H1 (cell line): ENCODE results near the gene SSX2IP. TPM values are rescaled to one million over a fixed set of nuclear protein-coding genes. Genes with fewer than 3 reads are reported as not detected.

Experiments
- CTCF ChIA-PET: fragments of 300-600 bp; sonication (Branson Sonifier 250); formaldehyde crosslinking; loops from one replicate; lab custom pipeline; 2021; ENCODE audit not compliant: partially characterized antibody; lab: Charles Lee
- POLR2A ChIA-PET: fragments of 300-600 bp; sonication (Branson Sonifier 250); formaldehyde crosslinking; loops from one replicate; lab custom pipeline; 2021; ENCODE audit warnings: inconsistent platforms; ENCODE audit not compliant: partially characterized antibody; lab: Charles Lee
- DNase-seq, 2 experiments: peaks; one replicate each; pipeline versions ENCODE4 v3.0.0 to v3.0.0-alpha.2; 2010 to 2022; ENCODE audit warnings: low spot score in 2 of 2, low read depth in 1 of 2, mixed read lengths in 1 of 2
- FAIRE-seq: peaks from 2 replicates; lab custom pipeline; 2011; peaks lifted over from hg19 to GRCh38; lab: Jason Lieb, UNC
- H2AFZ ChIP-seq: 2 replicates; pipeline ENCODE4 v1.8.1; 2012; ENCODE audit warnings: low read length, inconsistent platforms
- H2AK5ac ChIP-seq: 2 replicates; pipeline ENCODE4 v1.6.1; 2013; ENCODE audit warnings: low read depth, low read length
- H2BK120ac ChIP-seq: replicated peaks from 2 replicates; pipeline ENCODE3; 2013; ENCODE audit warnings: low read depth, low read length, inconsistent platforms
- H2BK12ac ChIP-seq: 2 replicates; pipeline ENCODE4 v1.6.1; 2013; ENCODE audit warnings: low read depth, low read length
- H2BK15ac ChIP-seq: 2 replicates; pipeline ENCODE4 v1.6.1; 2013; ENCODE audit warnings: low read length
- H2BK20ac ChIP-seq: 2 replicates; pipeline ENCODE4 v1.6.1; 2013; ENCODE audit warnings: low read length
- H2BK5ac ChIP-seq: 2 replicates; pipeline ENCODE4 v1.6.1; 2013; ENCODE audit warnings: low read depth, low read length
- H3K14ac ChIP-seq: 2 replicates; pipeline ENCODE4 v1.6.1; 2013; ENCODE audit warnings: inconsistent platforms; ENCODE audit not compliant: insufficient read length
- H3K18ac ChIP-seq: 2 replicates; pipeline ENCODE4 v1.6.1; 2013; ENCODE audit warnings: low read length; ENCODE audit errors: extremely low read depth
- H3K23ac ChIP-seq: 2 replicates; pipeline ENCODE4 v1.6.1; 2013; ENCODE audit warnings: inconsistent platforms; ENCODE audit not compliant: insufficient read length
- H3K23me2 ChIP-seq: 2 replicates; pipeline ENCODE4 v1.6.1; 2013; ENCODE audit warnings: low read depth, low read length
- H3K27ac ChIP-seq: 2 replicates; pipeline ENCODE4 v1.6.1; 2011; ENCODE audit warnings: low read depth, low read length, inconsistent platforms
- H3K27me3 ChIP-seq, 4 experiments: replicated peaks in 1 of 4; 1 replicate in 1 of 4; 2 replicates in 3 of 4; pipeline versions ENCODE4 v1.6.1 to v1.8.1; 2011 to 2013; ENCODE audit warnings: low read length in 3 of 4, mild to moderate bottlenecking in 3 of 4, inconsistent platforms in 2 of 4, mixed read lengths in 2 of 4, moderate library complexity in 1 of 4; ENCODE audit not compliant: control insufficient read depth in 3 of 4, insufficient read depth in 3 of 4; ENCODE audit errors: extremely low read depth in 1 of 4
- H3K36me3 ChIP-seq, 4 experiments: 2 replicates each; pipeline versions ENCODE4 v1.6.1 to v1.8.1; 2011 to 2013; ENCODE audit warnings: mild to moderate bottlenecking in 4 of 4, low read length in 3 of 4, moderate library complexity in 2 of 4, control low read depth in 1 of 4, inconsistent platforms in 1 of 4; ENCODE audit not compliant: insufficient read depth in 4 of 4, control insufficient read depth in 2 of 4
- H3K4ac ChIP-seq: replicated peaks from 2 replicates; pipeline ENCODE3; 2013; ENCODE audit warnings: low read length, low read depth, mixed read lengths, inconsistent platforms; ENCODE audit not compliant: insufficient read length
- H3K4me1 ChIP-seq, 4 experiments: replicated peaks in 1 of 4; 1 replicate in 1 of 4; 2 replicates in 3 of 4; pipeline versions ENCODE4 v1.6.1 to v1.8.1; 2011 to 2013; ENCODE audit warnings: low read length in 3 of 4, inconsistent platforms in 2 of 4, mixed read lengths in 1 of 4; ENCODE audit not compliant: insufficient read depth in 4 of 4, control insufficient read depth in 3 of 4
- H3K4me2 ChIP-seq, 2 experiments: 2 replicates each; pipeline versions ENCODE4 v1.6.1 to v1.8.1; 2011 to 2013; ENCODE audit warnings: low read depth in 2 of 2, low read length in 2 of 2, control low read depth in 1 of 2, inconsistent platforms in 1 of 2, mild to moderate bottlenecking in 1 of 2; ENCODE audit not compliant: insufficient read depth in 1 of 2
- H3K4me3 ChIP-seq, 4 experiments: fragments of 200-600, 300-600 bp in 1 of 4; sonication (generic), shearing (Covaris generic), sonication (Bioruptor Twin) in 1 of 4; 2 replicates each; pipeline versions ENCODE4 v1.5.1 to v1.8.1; 2011 to 2016; ENCODE audit warnings: low read length in 4 of 4, low read depth in 3 of 4, control low read depth in 2 of 4, inconsistent platforms in 2 of 4, mild to moderate bottlenecking in 2 of 4, mixed read lengths in 1 of 4, moderate library complexity in 1 of 4; ENCODE audit not compliant: insufficient read depth in 2 of 4; ENCODE audit errors: extremely low read depth in 1 of 4
- H3K56ac ChIP-seq: replicated peaks from 2 replicates; pipeline ENCODE3; 2013; ENCODE audit warnings: low read depth, mild to moderate bottlenecking, mixed read lengths, low read length, inconsistent platforms; ENCODE audit not compliant: insufficient read length
- H3K79me1 ChIP-seq: 2 replicates; pipeline ENCODE4 v1.6.1; 2013; ENCODE audit warnings: low read depth, low read length, control low read depth
- H3K79me2 ChIP-seq, 2 experiments: 2 replicates each; pipeline versions ENCODE4 v1.6.1 to v1.8.1; 2012 to 2013; ENCODE audit warnings: low read length in 2 of 2, mild to moderate bottlenecking in 2 of 2, inconsistent platforms in 1 of 2; ENCODE audit not compliant: insufficient read depth in 2 of 2, control insufficient read depth in 1 of 2
- H3K9ac ChIP-seq, 4 experiments: replicated peaks in 1 of 4; 1 replicate in 1 of 4; 2 replicates in 3 of 4; pipeline versions ENCODE4 v1.6.1 to v1.8.1; 2011 to 2013; ENCODE audit warnings: low read depth in 3 of 4, low read length in 3 of 4, control low read depth in 2 of 4, mild to moderate bottlenecking in 2 of 4, moderate library complexity in 2 of 4, inconsistent platforms in 1 of 4; ENCODE audit errors: extremely low read depth in 1 of 4
- H3K9me3 ChIP-seq, 2 experiments: 2 replicates each; pipeline versions ENCODE4 v1.6.1 to v1.8.1; 2012 to 2013; ENCODE audit warnings: mild to moderate bottlenecking in 2 of 2, moderate library complexity in 2 of 2, control low read depth in 1 of 2, inconsistent platforms in 1 of 2, low read depth in 1 of 2, low read length in 1 of 2, mixed read lengths in 1 of 2; ENCODE audit not compliant: insufficient read depth in 2 of 2
- H4K20me1 ChIP-seq, 2 experiments: replicated peaks in 1 of 2; 2 replicates each; pipeline versions ENCODE3 to v1.8.1; 2011 to 2013; ENCODE audit warnings: inconsistent platforms in 2 of 2, low read length in 2 of 2, mild to moderate bottlenecking in 1 of 2; ENCODE audit not compliant: insufficient read depth in 2 of 2, control insufficient read depth in 1 of 2
- H4K5ac ChIP-seq: 2 replicates; pipeline ENCODE4 v1.6.1; 2013; ENCODE audit warnings: low read length, low read depth, mixed read lengths, inconsistent platforms; ENCODE audit not compliant: insufficient read length
- H4K8ac ChIP-seq: 2 replicates; pipeline ENCODE4 v1.8.0; 2013; ENCODE audit warnings: mild to moderate bottlenecking, moderate library complexity, low read length, inconsistent platforms; ENCODE audit not compliant: insufficient read depth; ENCODE audit errors: extremely low read depth
- H4K91ac ChIP-seq: replicated peaks from 2 replicates; pipeline ENCODE3; 2013; ENCODE audit warnings: low read length, mixed read lengths, inconsistent platforms; ENCODE audit not compliant: insufficient read length
- BRCA1 ChIP-seq: IDR thresholded peaks from 2 replicates; pipeline ENCODE4 v1.6.1; 2012; ENCODE audit warnings: low read depth, low read length, improper control_type of control experiment
- POU5F1 ChIP-seq: IDR thresholded peaks from 2 replicates; pipeline ENCODE4 v1.6.1; 2011; ENCODE audit warnings: low read depth, mild to moderate bottlenecking, low read length, moderate library complexity
- TAF7 ChIP-seq: optimal IDR thresholded peaks from 2 replicates; pipeline ENCODE3; 2011; ENCODE audit warnings: low read depth, mild to moderate bottlenecking, inconsistent platforms, low read length, moderate library complexity, borderline replicate concordance
- WGBS, 2 experiments: shearing (Covaris generic) in 1 of 2; methylation state at CpG; one replicate each; pipeline versions ENCODE4 v1.1.6 to v1.1.7; 2013 to 2015; ENCODE audit warnings: low lambda C conversion rate in 2 of 2, mixed read lengths in 2 of 2, inconsistent platforms in 1 of 2, low coverage in 1 of 2, missing lambda C conversion rate in 1 of 2; ENCODE audit not compliant: insufficient replicate concordance in 2 of 2, insufficient coverage in 1 of 2, insufficient read length in 1 of 2; ENCODE audit errors: extremely low coverage in 1 of 2, missing lambda C conversion rate in 1 of 2; 5-methylcytosine and 5-hydroxymethylcytosine counted together
- polyA plus RNA-seq, 7 experiments: library from polyadenylated mRNA; depleted of rRNA in 3 of 7; stranded (reverse) in 5 of 7; unstranded in 2 of 7; fragments of >200 nt in 5 of 7; fragments of 200-250 nt in 2 of 7; gene quantifications; 1 replicate in 5 of 7; 2 replicates in 1 of 7; 4 replicates in 1 of 7; pipeline versions ENCODE4 v1.2.1 to v1.2.3, GENCODE V29; 2011 to 2013; ENCODE audit warnings: missing spikeins in 2 of 7, mixed read lengths in 2 of 7
- total RNA-seq: library from RNA; stranded (reverse); fragmentation: NEBNext Ultra II Directional; extraction: Animal tissue kit (Norgen Biotek cat#: 25700); gene quantifications from 2 replicates; pipeline ENCODE4 v1.2.1, GENCODE V29; 2021

The SSX2IP gene
- total and polyA plus RNA-seq, 2 of the 8 experiments (the other 6 are each of a cell fraction or from before 2014, with no cell fraction given) = 4.0 to 31.3 TPM

DNA sequence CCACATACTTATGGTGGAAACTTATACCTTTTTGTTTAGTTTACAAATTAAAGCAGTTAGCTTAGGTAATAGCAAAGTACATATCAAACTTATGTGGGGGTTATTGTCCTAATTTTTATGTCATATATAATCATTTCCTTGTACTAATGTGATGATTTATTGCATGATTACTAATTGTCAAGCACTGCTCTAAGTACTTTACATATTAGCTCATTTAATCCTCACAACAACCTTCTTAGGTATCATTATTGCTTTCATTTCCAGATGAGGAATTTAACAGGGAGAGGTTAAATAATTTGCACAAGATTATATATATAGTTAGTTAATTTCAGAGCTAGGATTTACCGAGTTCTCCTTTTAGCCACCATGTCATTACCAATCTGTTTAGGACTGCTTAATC, 11.9 kb upstream of the SSX2IP start:
- no peak for FAIRE-seq
- H3K23me2 ChIP-seq = no peaks in the 10 kb centered on the region; the same call in 1 of the 2 replicates
- H3K79me2 ChIP-seq = no peaks in the 10 kb centered on the region
- no peak overlapping the region for H4K5ac ChIP-seq
- H3K4me2 ChIP-seq = no peak overlapping the region
- H4K91ac ChIP-seq = no peak overlapping the region
- no peak overlapping the region for H2BK12ac ChIP-seq
- no peaks in the 10 kb centered on the region for H3K36me3 ChIP-seq
- no peak overlapping the region for H2BK15ac ChIP-seq
- no peak overlapping the region for H3K56ac ChIP-seq
- no peak overlapping the region for H3K27ac ChIP-seq
- H2AFZ ChIP-seq = no peak overlapping the region
- ChIA-PET CTCF (interaction anchor here (0.8 to 7.1 kb wide), 4 partner anchors 15 to 82 kb away, joined by 3 to 58 read pairs (median 6); no protein-coding TSS in a partner anchor), POLR2A (no interaction called here)
- H3K4me1 ChIP-seq = peaks cover 0 to 16% (median 10%) of the 10 kb centered on the region in 4 experiments
- no peaks in the 10 kb centered on the region for H3K27me3 ChIP-seq
- H3K14ac ChIP-seq = no peak overlapping the region
- no peak overlapping the region for H2BK5ac ChIP-seq
- no peaks in the 10 kb centered on the region for H3K9me3 ChIP-seq
- H3K4ac ChIP-seq = no peak overlapping the region
- TF ChIP-seq POU5F1 (no peak), TAF7 (no peak), BRCA1 (no peak)
- H2BK20ac ChIP-seq = no peak overlapping the region
- H3K4me3 ChIP-seq = no peak overlapping the region
- no peak overlapping the region for H3K18ac ChIP-seq
- no peak overlapping the region for H2BK120ac ChIP-seq
- no peaks in the 10 kb centered on the region for H4K20me1 ChIP-seq
- H3K23ac ChIP-seq = no peak overlapping the region
- H2AK5ac ChIP-seq = no peak overlapping the region
- 100% methylated on average over 1 of the region's 1 CpG; no CpG with 5 or more reads in 1 of the 2 experiments for WGBS, 2 experiments
- no peak overlapping the region for H3K9ac ChIP-seq
- no peak overlapping the region for H4K8ac ChIP-seq
- no peak for DNase-seq
- H3K79me1 ChIP-seq = no peaks in the 10 kb centered on the region
